Neural crest cell (in vitro differentiated cells): ENCODE data around the gene IFT25. TPM values are rescaled to one million over a fixed set of nuclear protein-coding genes. Genes with fewer than 3 reads are reported as not detected.

Experiments used
- DNase-seq: peaks from one replicate; pipeline ENCODE4 v3.0.0; 2021; ENCODE audit warnings: low read depth, mixed read lengths, low spot score
- H3K27ac Mint-ChIP-seq: one replicate; pipeline ENCODE4 v1.8.0; 2021; ENCODE audit warnings: mild to moderate bottlenecking, mixed read lengths; ENCODE audit not compliant: unreplicated experiment
- H3K27me3 Mint-ChIP-seq: 2 replicates; pipeline ENCODE4 v1.8.0; 2021; ENCODE audit warnings: low read depth, mild to moderate bottlenecking, mixed read lengths
- H3K36me3 Mint-ChIP-seq: 2 replicates; pipeline ENCODE4 v1.8.0; 2021; ENCODE audit warnings: low read depth, mild to moderate bottlenecking, mixed read lengths
- H3K4me1 Mint-ChIP-seq: 2 replicates; pipeline ENCODE4 v1.8.0; 2021; ENCODE audit warnings: mixed read lengths
- H3K4me3 Mint-ChIP-seq: one replicate; pipeline ENCODE4 v1.8.0; 2021; ENCODE audit warnings: mild to moderate bottlenecking, mixed read lengths
- H3K9me3 Mint-ChIP-seq: 2 replicates; pipeline ENCODE4 v1.8.0; 2021; ENCODE audit warnings: mixed read lengths
- CTCF ChIP-seq: fragments of 200-600 bp; sonication (generic); conservative IDR thresholded peaks from 2 replicates; pipeline ENCODE4 v1.5.0; 2021; ENCODE audit warnings: antibody characterized with exemption, mild to moderate bottlenecking
- total RNA-seq: library from RNA; stranded (reverse); gene quantifications from 2 replicates; pipeline ENCODE4 v1.2.1, GENCODE V29; 2021

Gene IFT25
- total RNA-seq, 1 donor from 2014 or later: 41.1 TPM

GRCh38 chr1:53913352-53914033 lies 32.0 kb downstream of the IFT25 start:
- H3K9me3 Mint-ChIP-seq: no peaks in the 10 kb centered on the region
- H3K36me3 Mint-ChIP-seq: no peaks in the 10 kb centered on the region
- TF ChIP-seq CTCF: no peak
- no peak overlapping the region for H3K4me3 Mint-ChIP-seq
- no peaks in the 10 kb centered on the region for H3K4me1 Mint-ChIP-seq
- peak overlapping the region; percentile 5 for H3K27ac Mint-ChIP-seq
- DNase-seq: no peak
- no peaks in the 10 kb centered on the region for H3K27me3 Mint-ChIP-seq

- no peak for TF ChIP-seq CTCF
- Mint-ChIP-seq H3K36me3 (no peaks in the 10 kb centered on the region), H3K4me1 (no peaks in the 10 kb centered on the region), H3K4me3 (no peak overlapping the region), H3K9me3 (no peaks in the 10 kb centered on the region), H3K27me3 (no peaks in the 10 kb centered on the region), H3K27ac (no peak overlapping the region)
- no peak for DNase-seq
Measured at GRCh38 chr1:53911442-53911841, 34.1 kb downstream of the IFT25 start.

- H3K4me1 Mint-ChIP-seq: no peaks in the 10 kb centered on the region
Measured at GRCh38 chr1:53909946-53910345, 35.6 kb downstream of the IFT25 start.

GRCh38 chr1:53906121-53906520 lies 39.4 kb downstream of the IFT25 start:
- no peaks in the 10 kb centered on the region for H3K4me1 Mint-ChIP-seq

More at GRCh38 chr1:53909946-53910345, 35.6 kb downstream of the IFT25 start:
- no peaks in the 10 kb centered on the region for H3K27me3 Mint-ChIP-seq
- H3K4me3 Mint-ChIP-seq: no peak overlapping the region
- no peak for TF ChIP-seq CTCF
- H3K36me3 Mint-ChIP-seq: no peaks in the 10 kb centered on the region
- DNase-seq: no peak
- no peak overlapping the region for H3K27ac Mint-ChIP-seq
- H3K9me3 Mint-ChIP-seq: no peaks in the 10 kb centered on the region

GRCh38 chr1:53905509-53905908 lies 40.0 kb downstream of the IFT25 start:
- H3K27me3 Mint-ChIP-seq: no peaks in the 10 kb centered on the region
- no peak overlapping the region for H3K27ac Mint-ChIP-seq
- H3K4me3 Mint-ChIP-seq: no peak overlapping the region
- DNase-seq: no peak
- no peaks in the 10 kb centered on the region for H3K4me1 Mint-ChIP-seq
- H3K36me3 Mint-ChIP-seq: no peaks in the 10 kb centered on the region
- H3K9me3 Mint-ChIP-seq: no peaks in the 10 kb centered on the region
- TF ChIP-seq CTCF: no peak

More at GRCh38 chr1:53906121-53906520, 39.4 kb downstream of the IFT25 start:
- Mint-ChIP-seq H3K27me3 (no peaks in the 10 kb centered on the region), H3K4me3 (no peak overlapping the region), H3K9me3 (no peaks in the 10 kb centered on the region), H3K27ac (no peak overlapping the region), H3K36me3 (no peaks in the 10 kb centered on the region)
- no peak for TF ChIP-seq CTCF
- no peak for DNase-seq
